K562 (cell line): Measurements from ENCODE around the gene CCDC27. TPM values are rescaled to one million over a fixed set of nuclear protein-coding genes. Genes with fewer than 3 reads are reported as not detected.
A peak's percentile ranks its signal among the peaks of the same experiment; 100 is the strongest.

Experiments used
- ATAC-seq: fragments of 200-7000 bp; cut with Tn5 transposase; 3 replicates; pipeline ENCODE4 v1.9.1; 2020; ENCODE audit warnings: moderate library complexity
- BruUV-seq: library from RNA; stranded (reverse); fragments of 400-500 nt; replicated peaks from 2 replicates; lab custom pipeline; 2021; lab: Mats Ljungman, UMichigan
- CTCF ChIA-PET: fragments of 300-600 bp; formaldehyde crosslinking; extraction: SDS; loops from one replicate; lab custom pipeline; 2021; ENCODE audit warnings: low intra/inter-chr PET ratio; lab: Yijun Ruan, JAX
- POLR2A ChIA-PET: fragments of 300-600, 350-650 bp; sonication (Branson Sonifier 250); formaldehyde crosslinking; extraction: SDS; loops from one replicate; lab custom pipeline; 2021; ENCODE audit warnings: antibody characterized with exemption, inconsistent platforms; lab: Yijun Ruan, JAX
- DNase-seq, 4 experiments: peaks; one replicate each; pipeline versions ENCODE4 v3.0.0 to v3.0.0-alpha.2; 2011 to 2018; ENCODE audit warnings: low spot score in 3 of 4, mixed read lengths in 3 of 4; ENCODE audit errors: extremely low read depth in 1 of 4
- FAIRE-seq: peaks from 2 replicates; lab custom pipeline; 2011; peaks lifted over from hg19 to GRCh38; lab: Jason Lieb, UNC
- H2AFZ ChIP-seq: 2 replicates; pipeline ENCODE4 v1.6.0; 2011; ENCODE audit warnings: low read depth, low read length, control low read depth, inconsistent platforms
- H3K27ac ChIP-seq: fragments of 200-600 bp; 3 replicates; pipeline ENCODE4 v1.8.0; 2011; ENCODE audit warnings: low read depth, mild to moderate bottlenecking, control low read depth, inconsistent platforms, low read length, moderate library complexity, mixed read lengths; ENCODE audit errors: extremely low read depth
- H3K27me3 ChIP-seq, 2 experiments: fragments of 300-600 bp in 1 of 2; 2 replicates in 1 of 2; 3 replicates in 1 of 2; pipeline versions ENCODE4 v1.6.0 to v1.8.0; 2011; ENCODE audit warnings: inconsistent platforms in 2 of 2, low read length in 2 of 2, mild to moderate bottlenecking in 1 of 2, mixed read lengths in 1 of 2, moderate library complexity in 1 of 2; ENCODE audit not compliant: control insufficient read depth in 2 of 2, insufficient read depth in 2 of 2
- H3K36me3 ChIP-seq: fragments of 300-600 bp; 3 replicates; pipeline ENCODE4 v1.8.0; 2011; ENCODE audit warnings: mild to moderate bottlenecking, low read length, inconsistent platforms; ENCODE audit not compliant: control insufficient read depth, insufficient read depth
- H3K4me1 ChIP-seq, 2 experiments: fragments of 200-600 bp in 1 of 2; replicated peaks in 1 of 2; 2 replicates in 1 of 2; 3 replicates in 1 of 2; pipeline versions ENCODE4 v1.5.1 to v1.8.0; 2011; ENCODE audit warnings: inconsistent platforms in 2 of 2, low read length in 2 of 2, mild to moderate bottlenecking in 1 of 2, mixed read lengths in 1 of 2, moderate library complexity in 1 of 2; ENCODE audit not compliant: control insufficient read depth in 2 of 2, insufficient read depth in 2 of 2
- H3K4me2 ChIP-seq: 2 replicates; pipeline ENCODE4 v1.6.1; 2011; ENCODE audit warnings: low read length, control low read depth, inconsistent platforms, mixed read lengths; ENCODE audit not compliant: insufficient read depth
- H3K4me3 ChIP-seq: fragments of 200-600 bp; sonication (generic), shearing (Covaris generic); 2 replicates; pipeline ENCODE4 v1.5.1; 2016; ENCODE audit warnings: control low read depth, inconsistent platforms
- H3K79me2 ChIP-seq: fragments of 200-600 bp; 3 replicates; pipeline ENCODE4 v1.8.0; 2011; ENCODE audit warnings: low read length, inconsistent platforms; ENCODE audit not compliant: control insufficient read depth, insufficient read depth
- H3K9ac ChIP-seq, 2 experiments: 2 replicates each; pipeline versions ENCODE4 v1.6.0 to v1.6.1; 2011; ENCODE audit warnings: low read depth in 2 of 2, low read length in 2 of 2, control low read depth in 1 of 2, inconsistent platforms in 1 of 2, mild to moderate bottlenecking in 1 of 2, mixed read lengths in 1 of 2; ENCODE audit not compliant: insufficient read depth in 1 of 2
- H3K9me1 ChIP-seq: one replicate; pipeline ENCODE4 v1.6.0; 2011; ENCODE audit warnings: inconsistent platforms, mild to moderate bottlenecking, low read length, moderate library complexity; ENCODE audit not compliant: control insufficient read depth, insufficient read depth
- H3K9me3 ChIP-seq: replicated peaks from 2 replicates; pipeline ENCODE4 v1.5.1; 2011; ENCODE audit warnings: low read depth, low read length, inconsistent platforms; ENCODE audit not compliant: control insufficient read depth, insufficient read depth
- H4K20me1 ChIP-seq: replicated peaks from 2 replicates; pipeline ENCODE4 v1.6.1; 2011; ENCODE audit warnings: low read length, inconsistent platforms, mixed read lengths; ENCODE audit not compliant: control insufficient read depth, insufficient read depth
- CBX3 ChIP-seq, 2 experiments: IDR thresholded peaks; 1 replicate in 1 of 2; 2 replicates in 1 of 2; pipeline ENCODE4 v1.6.1; 2012; ENCODE audit warnings: inconsistent platforms in 2 of 2, low read length in 2 of 2, borderline replicate concordance in 1 of 2, control low read depth in 1 of 2
- CEBPB ChIP-seq: fragments of 450-650 bp; IDR thresholded peaks from 2 replicates; pipeline ENCODE4 v1.6.1; 2016; ENCODE audit warnings: missing genetic modification characterization, missing compliant biosample characterization
- DNMT1 ChIP-seq: fragments of 450-650 bp; IDR thresholded peaks from 2 replicates; pipeline ENCODE4 v1.6.1; 2016; ENCODE audit warnings: antibody characterized with exemption, mild to moderate bottlenecking
- RAD21 ChIP-seq, 2 experiments: fragments of 250-450 bp in 1 of 2; fragments of 450-650 bp in 1 of 2; sonication (Bioruptor Pico) in 1 of 2; formaldehyde crosslinking in 1 of 2; IDR thresholded peaks in 1 of 2; conservative IDR thresholded peaks in 1 of 2; 2 replicates each; pipeline versions ENCODE4 v1.4.0 to v1.8.0; 2020 to 2022; ENCODE audit warnings: mild to moderate bottlenecking in 2 of 2, moderate library complexity in 1 of 2
- SMC3 ChIP-seq: conservative IDR thresholded peaks from 2 replicates; pipeline ENCODE4 v1.6.1; 2011; ENCODE audit warnings: low read depth, low read length, improper control_type of control experiment; ENCODE audit not compliant: insufficient read depth
- YY1 ChIP-seq, 3 experiments: IDR thresholded peaks; 2 replicates each; pipeline ENCODE4 v1.6.1; 2011; ENCODE audit warnings: low read length in 2 of 3, mild to moderate bottlenecking in 2 of 3, moderate library complexity in 2 of 3, borderline replicate concordance in 1 of 3, control low read depth in 1 of 3, low read depth in 1 of 3; ENCODE audit not compliant: insufficient read depth in 3 of 3, insufficient replicate concordance in 2 of 3, control insufficient read depth in 1 of 3, insufficient read length in 1 of 3; ENCODE audit errors: extremely low read depth in 1 of 3
- ZNF318 ChIP-seq, 2 experiments: fragments of 450-650 bp; IDR thresholded peaks; 2 replicates each; pipeline ENCODE4 v1.6.1; 2016; ENCODE audit warnings: mild to moderate bottlenecking in 2 of 2, borderline replicate concordance in 1 of 2, low read depth in 1 of 2, moderate library complexity in 1 of 2
- ZNF436 ChIP-seq: fragments of 250-450, 450-650 bp; sonication (Bioruptor Pico); formaldehyde crosslinking; IDR thresholded peaks from 2 replicates; pipeline ENCODE4 v1.7.0; 2020; ENCODE audit warnings: mild to moderate bottlenecking
- WGBS: fragments of 100-300 bp; shearing (Covaris generic); methylation state at CpG from one replicate; pipeline ENCODE4 v1.1.6; 2016; ENCODE audit warnings: low coverage, mixed read lengths; ENCODE audit not compliant: insufficient coverage; ENCODE audit errors: missing lambda C conversion rate; 5-methylcytosine and 5-hydroxymethylcytosine counted together
- in situ Hi-C: fragments of 300-500 bp; cut with MboI; formaldehyde crosslinking; loops from 4 replicates; pipeline ENCODE4 v1.15.0; 2018; ENCODE audit warnings: inconsistent platforms, mixed read lengths
- intact Hi-C: fragments of 100-400 bp; cut with micrococcal nuclease; formaldehyde crosslinking; loops from 2 replicates; pipeline ENCODE4 v1.14.2; 2022
- polyA plus RNA-seq, 8 experiments: library from polyadenylated mRNA; depleted of rRNA in 4 of 8; stranded (reverse) in 5 of 8; unstranded in 3 of 8; fragments of >200 nt; fragmentation: Nextera tagmentation in 2 of 8; fragmentation: Illumina TruSeq in 1 of 8; extraction: Ambion mirVana in 2 of 8; extraction: Trizol in 1 of 8; gene quantifications; 2 replicates each; pipeline versions ENCODE4 v1.2.1 to v1.2.3, GENCODE V29; 2011 to 2014; ENCODE audit warnings: inconsistent platforms in 1 of 8, missing spikeins in 1 of 8
- total RNA-seq, 7 experiments: library from RNA; depleted of rRNA in 6 of 7; stranded (reverse); fragments of >200 nt in 6 of 7; fragmentation: Illumina TruSeq in 2 of 7; extraction: Trizol in 2 of 7; gene quantifications; 2 replicates each; pipeline versions ENCODE4 v1.2.1 to v1.2.3, GENCODE V29; 2011 to 2021; ENCODE audit warnings: low replicate concordance in 1 of 7
- TF ChIP-seq, protein P1 (sequence below): fragments of 450-650 bp; formaldehyde crosslinking; IDR thresholded peaks from 2 replicates; pipeline ENCODE4 v1.4.0; 2020; ENCODE audit warnings: mild to moderate bottlenecking, moderate library complexity

CCDC27 gene
- total and polyA plus RNA-seq, 9 of the 15 experiments (the other 6 are each of a cell fraction or from before 2014, with no cell fraction given) = 0.01 to 0.04 TPM; not detected in 7

DNA sequence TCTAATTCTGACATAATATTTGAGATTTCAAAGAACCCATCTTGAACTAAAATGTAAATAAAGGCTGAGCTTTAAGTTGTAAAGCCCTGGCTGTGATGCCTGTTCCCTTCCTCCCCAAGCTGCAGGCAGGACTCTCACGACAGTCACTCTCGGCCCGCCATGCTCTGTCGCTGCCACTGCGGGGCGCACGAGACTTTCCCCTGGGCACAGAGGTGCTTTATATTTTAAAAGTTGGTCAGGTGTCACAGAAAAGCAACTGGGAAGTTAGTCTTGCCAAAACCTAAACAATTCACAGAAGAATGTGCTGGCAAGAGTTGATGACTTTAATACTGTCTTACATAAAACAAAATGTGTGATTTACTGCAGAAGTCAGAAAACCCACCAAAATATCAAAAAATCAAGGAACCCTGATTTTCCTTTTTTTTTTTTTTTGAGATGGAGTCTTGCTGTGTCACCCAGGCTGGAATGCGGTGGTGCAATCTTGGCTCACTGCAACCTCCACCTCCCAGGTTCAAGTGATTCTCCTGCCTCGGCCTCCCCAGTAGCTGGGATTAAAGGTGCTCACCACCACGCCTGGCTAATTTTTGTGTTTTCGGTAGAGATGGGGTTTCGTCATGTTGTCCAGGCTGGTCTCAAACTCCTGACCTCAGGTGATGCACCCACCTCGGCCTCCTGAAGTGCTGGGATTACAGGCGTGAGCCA is 33.4 kb downstream of the CCDC27 start:
- POLR2A ChIA-PET = interaction anchor here (0.6 to 5.0 kb wide), 7 partner anchors 8 to 122 kb away, joined by 3 to 41 read pairs (median 4); partner anchors contain the start of gene LRRC47
- Histone ChIP-seq H3K9me1 (no peaks in the 10 kb centered on the region), H3K27ac (no peak overlapping the region), H3K36me3 (peaks cover 98% of the 10 kb centered on the region), H2AFZ (no peak overlapping the region), H3K4me3 (no peak overlapping the region), H3K9me3 (no peaks in the 10 kb centered on the region), H3K4me2 (no peak overlapping the region), H3K79me2 (peaks cover 32% of the 10 kb centered on the region), H3K4me1 (peaks cover 0 to 36% of the 10 kb centered on the region in 2 experiments; a peak in 2 of 5 replicates), H3K9ac (no peak overlapping the region), H3K27me3 (no peaks in the 10 kb centered on the region), H4K20me1 (peaks cover 7% of the 10 kb centered on the region; the same call in 1 of the 2 replicates)
- CTCF ChIA-PET = interaction anchor here (0.6 to 1.6 kb wide), 5 partner anchors 84 to 407 kb away, joined by 3 to 7 read pairs (median 5); no protein-coding TSS in a partner anchor
- BruUV-seq = TSS peak; percentile 7
- peak; percentile 91 for ATAC-seq
- DNase-seq = peak; percentile 65 to 74 (median 70)
- 62% methylated on average over 12 of the region's 14 CpGs for WGBS
- intact Hi-C loops = loop anchor here (1.0 kb wide), 2 partner anchors 16 to 122 kb away; no protein-coding TSS in a partner anchor
- FAIRE-seq = peak; percentile 89
- in situ Hi-C loops = no loop called here
- TF ChIP-seq, protein P1, sequence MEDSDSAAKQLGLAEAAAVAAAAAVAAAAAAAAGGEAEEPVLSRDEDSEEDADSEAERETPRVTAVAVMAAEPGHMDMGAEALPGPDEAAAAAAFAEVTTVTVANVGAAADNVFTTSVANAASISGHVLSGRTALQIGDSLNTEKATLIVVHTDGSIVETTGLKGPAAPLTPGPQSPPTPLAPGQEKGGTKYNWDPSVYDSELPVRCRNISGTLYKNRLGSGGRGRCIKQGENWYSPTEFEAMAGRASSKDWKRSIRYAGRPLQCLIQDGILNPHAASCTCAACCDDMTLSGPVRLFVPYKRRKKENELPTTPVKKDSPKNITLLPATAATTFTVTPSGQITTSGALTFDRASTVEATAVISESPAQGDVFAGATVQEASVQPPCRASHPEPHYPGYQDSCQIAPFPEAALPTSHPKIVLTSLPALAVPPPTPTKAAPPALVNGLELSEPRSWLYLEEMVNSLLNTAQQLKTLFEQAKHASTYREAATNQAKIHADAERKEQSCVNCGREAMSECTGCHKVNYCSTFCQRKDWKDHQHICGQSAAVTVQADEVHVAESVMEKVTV (CRISPR knock-in tag) = peak; percentile 57; the same call in 1 of the 2 replicates
- no peak for TF ChIP-seq ZNF436 (CRISPR knock-in tag)
- peak in 1 of 3 experiments; percentile 14 for TF ChIP-seq YY1 (IDR thresholded peaks at IDR 0.05; ENCODE audit: borderline replicate concordance in 1 of 3, control insufficient read depth in 1 of 3, extremely low read depth in 1 of 3, insufficient read depth in 3 of 3, insufficient read length in 1 of 3, insufficient replicate concordance in 2 of 3, low read depth in 1 of 3, low read length in 2 of 3)
- TF ChIP-seq SMC3 = peak; percentile 86
- TF ChIP-seq RAD21 (CRISPR knock-in tag; conservative IDR thresholded peaks at IDR 0.05 in 1 of 2, IDR thresholded peaks at IDR 0.05 in 1 of 2) = peak; percentile 64 to 87
- peak; percentile 71 for TF ChIP-seq CEBPB (tag)
- no peak for TF ChIP-seq DNMT1
- no peak for TF ChIP-seq CBX3 (IDR thresholded peaks at IDR 0.05; ENCODE audit: borderline replicate concordance in 1 of 2, low read length in 2 of 2)
- TF ChIP-seq ZNF318 (IDR thresholded peaks at IDR 0.05; ENCODE audit: borderline replicate concordance in 1 of 2, low read depth in 1 of 2) = no peak
